ENCODE data around the gene GINM1.

GINM1 gene

DNA sequence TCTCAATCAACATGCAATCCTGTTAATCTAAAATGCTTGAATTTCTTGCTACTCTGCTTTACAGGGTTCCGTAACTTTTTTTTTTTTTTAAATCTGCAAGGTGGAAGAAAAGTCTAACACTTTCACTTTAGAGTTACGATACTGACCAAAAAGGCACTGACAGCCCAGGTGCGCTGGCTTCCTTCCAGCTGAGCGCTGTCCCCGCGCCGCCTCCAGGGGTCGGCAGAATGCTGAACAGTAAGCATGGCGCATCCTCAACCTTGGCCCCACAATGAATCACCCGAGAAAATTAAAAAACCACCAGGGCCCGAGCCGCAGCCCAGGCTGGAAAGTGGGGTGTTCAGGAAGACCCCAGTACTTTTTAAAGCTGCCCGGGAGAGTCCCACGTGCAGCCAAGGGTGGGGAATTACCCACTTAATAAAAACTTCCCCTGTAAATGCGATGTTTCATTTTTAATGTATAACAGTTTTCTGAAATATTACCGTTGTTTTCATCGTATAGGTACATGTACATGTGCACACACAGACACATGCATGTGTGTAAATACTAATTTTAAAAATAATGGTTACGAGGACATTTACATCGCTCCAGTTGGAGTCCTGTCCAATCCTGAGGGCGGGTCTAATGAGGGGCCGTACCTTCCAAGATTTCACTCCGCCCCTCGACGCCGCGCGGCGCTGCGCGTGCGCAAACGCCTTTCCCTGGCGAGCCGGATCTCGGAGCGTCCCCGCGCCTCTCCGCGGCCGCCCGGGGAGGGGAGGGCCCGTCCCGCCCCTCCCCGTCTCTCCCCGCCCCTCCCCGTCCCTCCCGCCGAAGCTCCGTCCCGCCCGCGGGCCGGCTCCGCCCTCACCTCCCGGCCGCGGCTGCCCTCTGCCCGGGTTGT, at the start of gene GINM1:
Gene GINM1 (plus strand): TSS at position 849 of the 883 bp plus-strand sequence. CDS start 40 bp downstream, outside the sequence.
- DNase-seq (ENCODE audit: low read depth in 3 of 3), result peak; percentile 90 to 93 (median 92)

GRCh38 chr6:149529650-149530049, 36.5 kb upstream of the GINM1 start:
- DNase-seq (ENCODE audit: low read depth in 3 of 3), result no peak

DNA sequence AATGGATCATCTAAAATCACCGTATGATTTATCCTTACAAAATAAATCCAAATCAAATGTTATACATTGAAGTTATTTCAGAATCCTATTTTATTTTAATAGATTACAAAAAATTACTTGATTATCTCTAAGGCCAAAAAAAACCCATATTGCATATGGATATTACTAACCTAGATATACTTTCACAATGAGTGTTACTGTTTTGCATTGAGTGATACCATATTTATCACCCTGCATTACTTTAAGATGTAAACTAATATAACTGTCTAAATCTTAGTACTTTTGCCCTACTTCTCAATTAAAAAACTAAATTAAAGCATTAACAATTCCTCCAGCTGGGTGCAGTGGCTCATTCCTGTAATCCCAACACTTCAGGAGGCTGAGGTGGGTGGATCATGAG, 31.4 kb upstream of the GINM1 start:
- DNase-seq (ENCODE audit: low read depth in 3 of 3), result no peak

DNA sequence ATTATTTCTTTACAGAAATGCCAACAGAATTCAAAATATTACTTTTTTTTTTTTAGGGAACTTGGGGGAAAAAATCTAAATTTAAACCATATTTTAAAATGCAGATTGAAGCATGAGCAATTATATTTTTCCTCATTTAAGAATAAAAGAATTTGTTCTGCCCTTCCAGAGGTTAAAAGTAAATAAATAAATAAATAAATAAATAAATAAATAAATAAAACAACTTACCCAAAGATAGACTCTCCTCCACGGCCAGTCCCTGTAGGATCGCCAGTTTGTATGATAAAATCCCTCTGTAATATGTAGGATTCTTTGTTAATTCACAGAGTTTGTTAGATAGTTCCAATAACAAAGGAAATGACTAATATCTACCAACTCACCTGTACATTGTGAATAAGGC, 25.0 kb upstream of the GINM1 start:
- no peak for DNase-seq (ENCODE audit: low read depth in 3 of 3)

- no peak for DNase-seq (ENCODE audit: low read depth in 3 of 3)
Measured at GRCh38 chr6:149544646-149545257, 21.4 kb upstream of the GINM1 start.

DNA sequence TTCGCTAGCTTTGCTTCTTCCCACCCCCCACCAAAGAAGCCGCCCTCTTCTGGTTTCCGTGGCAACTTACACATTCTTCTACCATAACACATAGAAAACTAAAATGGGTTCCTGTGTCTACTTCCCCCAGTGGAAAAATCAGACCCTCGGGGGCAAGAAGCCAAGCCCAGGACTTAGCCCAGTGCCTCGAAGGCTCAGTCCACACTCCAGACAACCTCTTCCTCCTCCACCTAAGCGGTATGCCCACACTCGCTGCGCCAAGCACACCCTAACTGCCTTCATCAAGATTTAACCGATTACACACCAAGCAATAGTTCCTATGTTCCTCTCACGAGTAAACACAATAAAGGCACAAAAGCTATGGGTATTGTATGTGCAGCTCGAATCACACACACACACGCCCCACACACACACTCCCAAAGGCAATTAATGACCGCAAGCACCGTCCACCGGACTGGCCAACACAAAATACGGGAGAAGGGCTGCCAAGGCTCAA, 20.9 kb upstream of the GINM1 start:
- DNase-seq (ENCODE audit: low read depth in 3 of 3), result peak; percentile 18 to 41 (median 38)

DNA sequence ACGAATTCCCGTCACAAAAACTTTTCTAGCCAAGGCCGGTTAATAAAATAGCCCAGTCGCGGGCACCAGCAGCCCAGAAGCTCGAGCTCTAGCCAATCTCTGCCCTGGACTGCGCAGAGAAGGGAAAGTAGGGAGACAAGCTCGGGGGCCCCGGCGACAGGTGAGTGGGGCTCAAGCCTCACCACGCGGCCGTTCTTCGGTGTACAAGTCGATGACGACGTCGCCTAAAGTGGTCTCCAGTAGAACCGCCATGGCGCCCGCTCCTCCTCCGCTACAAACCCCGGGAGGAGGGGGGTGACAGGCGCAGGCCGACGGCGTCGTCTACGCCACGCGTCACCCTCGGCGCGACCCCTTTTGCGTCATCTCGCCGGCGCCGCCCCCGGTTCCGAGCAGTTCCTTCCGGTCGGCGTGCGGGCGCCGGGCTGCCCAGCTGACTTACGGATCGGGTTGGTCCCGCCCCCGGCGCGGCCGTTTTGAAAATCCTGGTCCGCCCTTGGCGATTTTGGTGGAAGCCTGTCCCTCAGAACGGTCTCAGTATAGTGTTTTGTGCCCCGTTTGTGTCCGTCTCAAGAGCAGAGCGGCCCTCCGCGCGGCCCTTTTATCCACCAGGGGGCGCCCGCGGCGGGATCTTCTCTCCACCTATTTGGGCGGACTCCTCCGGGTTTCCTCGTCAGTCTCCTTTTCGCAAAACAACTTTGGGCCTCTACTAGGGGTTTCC, 20.3 kb upstream of the GINM1 start, which contains the start of gene PPIL4:
Gene PPIL4 (minus strand): TSS at position 290 of the 718 bp plus-strand sequence. CDS start 38 bp downstream, at position 252.
- peak; percentile 91 to 95 (median 92) for DNase-seq (ENCODE audit: low read depth in 3 of 3)

GRCh38 chr6:149551920-149552319, 14.3 kb upstream of the GINM1 start:
- DNase-seq (ENCODE audit: low read depth in 3 of 3), result no peak

- DNase-seq (ENCODE audit: low read depth in 3 of 3), result no peak
Measured at GRCh38 chr6:149558029-149558428, 8.1 kb upstream of the GINM1 start.

GRCh38 chr6:149559389-149559788, 6.8 kb upstream of the GINM1 start:
- no peak for DNase-seq (ENCODE audit: low read depth in 3 of 3)

GRCh38 chr6:149560736-149561135, 5.4 kb upstream of the GINM1 start:
- no peak for DNase-seq (ENCODE audit: low read depth in 3 of 3)

GRCh38 chr6:149563203-149563927, 2.8 kb upstream of the GINM1 start:
- DNase-seq (ENCODE audit: low read depth in 3 of 3), result no peak

- no peak for DNase-seq (ENCODE audit: low read depth in 3 of 3)
Measured at GRCh38 chr6:149563928-149564325, 2.2 kb upstream of the GINM1 start.

- peak; percentile 21 to 54 (median 41) for DNase-seq (ENCODE audit: low read depth in 3 of 3)
Measured at GRCh38 chr6:149566410-149567193, 427 bp downstream of the GINM1 start.

GRCh38 chr6:149567194-149567586, 1.0 kb downstream of the GINM1 start:
- DNase-seq (ENCODE audit: low read depth in 3 of 3), result no peak

DNA sequence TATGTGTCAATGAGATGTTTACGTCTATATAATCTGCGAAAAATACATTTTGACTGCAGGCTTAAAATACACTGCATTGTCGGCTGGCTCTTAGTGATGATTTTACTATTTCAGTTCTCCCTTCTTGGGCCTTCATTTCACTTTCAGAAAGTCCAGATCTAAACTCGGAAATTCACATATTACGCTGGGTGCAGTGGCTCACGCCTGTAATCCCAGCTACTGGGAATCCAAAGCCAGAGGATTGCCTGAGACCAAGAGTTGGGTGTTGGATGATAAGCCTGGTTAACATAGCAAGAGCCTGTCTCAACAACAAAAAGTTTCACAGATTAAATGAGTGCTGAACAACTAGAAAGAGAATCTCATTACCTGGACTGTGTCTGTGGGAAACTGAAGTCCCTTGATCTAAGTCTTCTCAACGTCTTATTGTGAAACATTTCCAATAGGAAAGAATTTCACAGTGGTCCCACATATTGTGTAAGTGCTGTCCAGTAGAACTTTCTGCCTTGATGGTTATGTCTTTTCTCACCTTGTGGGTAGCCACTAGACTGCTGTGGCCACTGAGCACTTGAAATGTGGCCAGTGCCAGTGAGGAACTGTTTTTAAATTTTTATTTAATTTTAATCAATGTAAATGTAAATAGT, 1.9 kb downstream of the GINM1 start:
- DNase-seq (ENCODE audit: low read depth in 3 of 3), result no peak

- no peak for DNase-seq (ENCODE audit: low read depth in 3 of 3)
Measured at GRCh38 chr6:149580880-149581279, 14.7 kb downstream of the GINM1 start.

GRCh38 chr6:149581349-149581748, 15.2 kb downstream of the GINM1 start:
- no peak for DNase-seq (ENCODE audit: low read depth in 3 of 3)

DNA sequence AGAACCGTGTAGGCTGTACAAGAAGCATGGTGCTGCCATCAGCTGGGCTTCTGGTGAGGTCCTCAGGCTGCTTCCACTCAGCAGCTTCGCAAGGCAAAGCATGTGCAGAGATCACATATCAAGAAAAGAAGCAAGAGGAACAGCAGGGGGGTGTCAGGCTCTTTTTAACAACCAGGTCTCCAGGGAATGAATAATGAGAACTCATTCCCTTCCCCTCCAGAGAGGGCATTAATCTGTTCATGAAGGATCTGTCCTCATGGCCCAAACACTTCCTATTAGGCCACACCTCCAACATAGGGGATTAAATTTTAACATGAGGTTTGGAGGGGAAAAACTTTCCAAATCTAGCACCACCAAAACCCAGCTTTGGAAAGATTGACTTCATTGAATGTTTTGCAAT, 20.0 kb downstream of the GINM1 start:
- DNase-seq (ENCODE audit: low read depth in 3 of 3), result no peak

- no peak for DNase-seq (ENCODE audit: low read depth in 3 of 3)
Measured at GRCh38 chr6:149592983-149593382, 26.8 kb downstream of the GINM1 start.
